NCI-H1436 (cell line): Measurements from ENCODE around the gene EPHB3.

Experiments used
- DNase-seq: peaks from one replicate; lab custom pipeline; 2025; lab: John Stamatoyannopoulos, UW

Gene EPHB3

DNA sequence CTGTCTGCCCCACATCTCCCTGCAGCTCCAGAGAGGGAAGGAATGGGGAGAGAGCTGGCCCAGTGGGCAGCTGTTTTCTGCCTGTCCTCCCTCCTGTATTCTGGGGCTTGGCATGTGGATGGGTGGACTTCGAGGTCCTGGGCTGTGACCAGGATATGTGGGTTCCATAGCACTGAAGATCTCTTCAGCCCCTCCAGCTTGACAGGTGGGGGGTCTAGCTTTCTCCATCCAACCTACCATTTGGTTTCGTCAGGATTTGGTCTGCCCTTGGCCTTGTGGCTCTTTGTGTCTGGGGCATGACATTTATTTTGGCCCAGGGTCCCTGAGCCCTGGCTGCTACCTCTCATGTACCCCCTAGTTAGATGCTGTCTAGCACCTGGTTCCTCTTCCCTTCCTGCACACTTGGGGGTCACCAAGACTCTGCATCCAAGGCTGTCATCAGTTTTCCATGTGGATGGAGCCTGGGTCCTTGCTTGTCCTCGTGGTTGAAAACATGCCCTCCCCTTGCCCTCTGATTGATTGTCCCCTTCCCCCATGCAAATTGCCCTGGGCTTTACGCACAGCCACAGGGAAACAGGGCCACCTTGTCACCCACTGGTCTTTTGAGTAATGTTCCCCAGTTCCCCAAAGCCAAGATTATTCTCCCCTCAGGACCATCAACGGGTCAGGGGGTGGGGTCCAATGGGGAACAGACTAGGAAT lies 3.2 kb downstream of the EPHB3 start:
- DNase-seq, result no peak

DNA sequence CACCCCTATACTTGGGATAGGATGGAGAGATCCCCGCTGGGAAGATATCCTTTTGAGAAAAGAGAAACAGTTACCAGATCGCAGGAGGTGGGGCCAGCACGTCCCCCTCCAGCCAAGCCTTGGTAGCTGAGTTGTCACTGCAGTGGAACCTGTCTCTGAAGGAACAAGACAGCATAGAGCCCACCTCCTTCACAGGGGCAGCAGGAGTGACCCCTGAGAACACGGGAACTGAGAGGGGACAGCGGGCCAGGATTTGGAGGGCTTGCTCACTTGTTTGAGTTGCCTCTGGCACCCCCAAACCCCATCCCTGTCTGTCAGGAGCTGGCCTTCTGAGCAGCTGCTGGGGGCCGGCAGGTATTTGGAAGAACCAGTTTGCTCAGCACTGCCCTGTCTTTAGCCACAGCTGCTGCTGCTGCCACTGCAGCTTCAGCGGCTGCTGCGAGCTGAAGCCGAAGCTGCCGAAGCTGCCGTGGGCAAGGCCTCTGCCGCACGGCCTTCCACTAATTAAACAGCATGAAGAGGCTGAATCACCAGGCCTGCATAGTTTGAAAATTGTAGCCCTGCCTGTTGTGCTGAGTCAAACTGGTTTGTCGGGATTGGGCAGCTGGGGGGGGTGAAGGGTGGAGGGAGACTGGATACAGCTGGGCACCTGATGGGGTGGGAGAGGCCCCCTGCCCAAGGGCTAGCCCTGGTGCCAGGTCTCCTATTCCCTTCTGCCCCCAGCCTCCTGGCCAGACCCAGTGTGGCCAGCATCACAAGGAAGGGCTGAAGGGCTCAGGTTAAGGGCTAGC lies 4.0 kb downstream of the EPHB3 start:
- DNase-seq, result peak; percentile 10

DNA sequence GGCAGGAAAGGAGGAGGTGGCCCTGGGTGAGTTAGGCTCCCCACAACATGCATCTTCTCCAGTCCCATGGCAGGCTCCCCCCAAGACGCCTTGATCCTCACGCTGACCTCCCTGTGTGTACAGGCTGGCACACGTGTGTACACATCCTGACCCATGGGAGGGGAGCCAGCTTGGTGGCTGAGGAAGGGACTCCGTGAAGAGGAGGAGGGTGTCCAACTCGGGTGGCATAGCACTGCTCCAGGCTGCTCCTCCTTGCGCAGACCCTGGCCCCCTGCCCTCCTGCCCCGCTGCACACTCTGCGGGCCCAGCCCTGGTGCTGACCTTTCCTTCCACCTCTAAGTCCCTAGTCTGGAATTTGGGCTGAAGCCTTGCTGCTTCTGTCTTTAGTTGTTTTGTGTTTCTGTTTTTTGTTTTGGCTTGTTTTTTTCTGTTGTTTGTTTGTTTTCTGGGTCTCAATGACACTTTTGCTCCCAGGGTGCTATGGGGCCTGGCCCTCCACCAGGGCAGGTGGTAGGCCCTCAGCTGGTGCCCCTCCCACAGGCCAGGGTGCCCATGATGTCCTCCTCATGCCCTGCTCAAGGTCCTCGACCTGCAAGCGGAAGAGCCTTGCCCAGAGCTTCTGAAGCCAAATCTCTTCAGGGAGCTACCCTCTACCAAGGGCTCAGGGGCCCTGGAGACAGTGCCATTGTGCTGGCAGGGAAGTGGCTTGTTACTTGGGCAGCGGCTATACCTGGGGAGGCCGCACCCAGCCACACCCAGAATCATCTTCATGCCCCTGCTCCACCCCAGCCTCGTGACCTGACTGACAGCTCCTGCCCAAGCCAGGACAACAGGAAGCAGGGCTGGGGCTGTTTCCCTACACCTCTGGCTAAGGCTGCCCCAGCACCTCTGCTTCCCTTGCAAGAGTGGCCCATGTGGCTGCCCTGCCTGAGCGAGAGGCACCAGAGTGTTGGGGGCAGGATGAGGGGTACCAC lies 5.1 kb downstream of the EPHB3 start:
- no peak for DNase-seq

DNA sequence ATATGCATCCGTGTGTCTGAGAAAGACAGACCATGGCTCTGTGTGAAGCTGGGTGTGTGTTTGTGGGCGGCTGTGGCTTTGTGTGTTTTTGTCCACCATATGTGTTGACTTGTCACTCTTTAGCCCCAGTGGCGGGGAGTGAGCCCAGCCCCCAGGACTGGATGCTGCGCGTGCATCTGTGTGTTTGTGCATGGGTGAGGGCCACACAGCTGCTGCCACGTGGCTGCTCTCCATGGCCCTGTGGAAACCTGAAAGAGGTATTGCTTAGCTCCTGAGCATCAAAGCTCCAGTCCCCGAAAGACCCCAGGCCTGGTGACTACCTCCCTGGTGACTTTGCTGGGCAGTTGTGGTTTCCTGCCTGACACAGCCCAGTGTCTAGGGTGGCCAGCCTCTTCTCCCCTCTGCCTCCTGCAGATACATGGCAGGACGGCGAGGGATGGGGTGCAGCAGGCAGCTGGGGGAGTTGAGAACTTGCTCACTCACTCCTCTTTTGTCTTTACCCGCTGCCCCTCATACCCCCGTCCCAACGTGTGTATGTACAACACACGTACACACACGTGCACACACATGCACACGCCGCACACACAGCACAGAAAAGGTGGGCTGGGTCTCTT lies 6.5 kb downstream of the EPHB3 start:
- DNase-seq, result no peak

DNA sequence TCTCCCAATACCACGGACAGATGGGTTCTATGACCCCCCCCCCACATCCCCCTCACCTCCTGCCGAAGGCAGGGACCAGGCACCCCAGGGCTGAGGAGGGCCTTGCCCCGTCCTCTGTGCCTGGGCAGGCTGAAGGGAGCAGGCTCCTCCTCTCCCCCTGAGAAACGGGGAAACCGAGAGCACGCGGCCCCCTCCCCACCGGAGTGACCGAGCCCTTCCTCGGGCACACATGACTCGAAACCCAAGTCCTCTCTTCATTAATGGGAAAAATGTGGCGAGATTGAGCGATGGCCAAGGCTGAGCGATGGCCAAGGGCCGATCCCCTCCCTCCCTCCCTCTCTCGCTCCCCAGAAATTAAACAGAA lies 7.0 kb downstream of the EPHB3 start:
- DNase-seq, result no peak

DNA sequence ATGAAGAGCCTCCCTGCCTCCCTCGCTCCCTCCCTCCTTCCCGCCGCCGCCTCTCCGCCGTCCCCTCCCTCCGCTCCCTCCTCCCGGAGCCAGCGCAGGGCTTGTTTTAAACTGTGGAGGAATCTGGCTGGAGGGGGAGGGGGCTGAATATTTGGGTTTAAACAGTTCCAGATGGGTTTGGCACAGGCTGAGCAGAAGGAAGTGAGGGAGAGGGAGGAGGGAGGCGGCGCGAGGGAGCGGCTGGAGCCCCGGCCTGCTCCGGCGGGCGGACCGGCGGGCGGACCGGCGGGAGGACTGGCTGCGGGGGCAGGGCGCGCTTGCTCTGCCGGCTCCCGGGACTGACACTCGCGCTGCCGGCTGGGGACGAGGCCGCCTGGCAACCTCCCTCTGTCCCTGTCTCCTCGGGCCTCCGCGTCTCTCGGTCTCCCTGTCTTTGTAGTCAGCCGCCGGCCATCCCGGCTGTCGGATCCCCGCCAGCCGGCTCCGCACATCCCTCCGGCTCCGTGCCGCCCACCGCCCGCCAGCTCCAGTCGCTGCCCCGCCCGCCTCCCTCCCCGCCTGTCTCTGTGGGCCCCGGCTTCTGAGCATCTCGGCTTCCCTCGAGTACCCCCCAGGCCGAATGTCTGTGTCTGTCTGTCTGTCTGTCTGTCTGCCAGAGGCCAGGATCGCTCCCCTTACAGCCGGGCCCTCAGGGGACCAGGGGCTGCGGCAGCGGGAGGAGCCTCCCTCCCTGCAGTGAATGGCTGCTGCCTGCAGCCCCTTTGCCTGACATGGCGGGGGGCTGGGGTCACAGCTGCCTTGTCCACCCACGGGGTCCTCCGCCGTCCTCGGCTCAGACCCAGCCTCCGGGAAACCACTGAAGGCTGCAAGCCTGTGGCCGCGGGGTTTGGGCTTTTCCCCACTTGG lies 7.6 kb downstream of the EPHB3 start:
- DNase-seq, result peak; percentile 21

DNA sequence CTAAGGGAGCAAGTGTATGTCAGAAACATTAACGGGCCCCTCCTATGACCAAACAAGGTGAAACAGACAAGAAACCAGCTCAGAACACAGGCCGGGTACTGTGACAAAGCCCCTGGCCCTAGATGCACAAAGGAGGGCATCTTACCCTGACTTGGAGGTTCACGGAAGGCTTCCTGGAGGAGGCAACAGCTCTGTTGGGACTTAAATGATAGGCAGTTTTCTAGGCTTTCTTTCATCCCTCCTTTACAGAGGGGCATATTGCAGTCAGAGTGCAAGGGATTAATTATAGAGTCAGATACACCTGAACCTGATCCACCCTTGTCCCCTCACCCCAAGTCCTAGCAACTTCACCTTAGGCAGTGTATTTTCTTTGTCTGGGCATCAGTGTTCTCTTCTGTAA lies 8.4 kb downstream of the EPHB3 start:
- DNase-seq, result no peak

DNA sequence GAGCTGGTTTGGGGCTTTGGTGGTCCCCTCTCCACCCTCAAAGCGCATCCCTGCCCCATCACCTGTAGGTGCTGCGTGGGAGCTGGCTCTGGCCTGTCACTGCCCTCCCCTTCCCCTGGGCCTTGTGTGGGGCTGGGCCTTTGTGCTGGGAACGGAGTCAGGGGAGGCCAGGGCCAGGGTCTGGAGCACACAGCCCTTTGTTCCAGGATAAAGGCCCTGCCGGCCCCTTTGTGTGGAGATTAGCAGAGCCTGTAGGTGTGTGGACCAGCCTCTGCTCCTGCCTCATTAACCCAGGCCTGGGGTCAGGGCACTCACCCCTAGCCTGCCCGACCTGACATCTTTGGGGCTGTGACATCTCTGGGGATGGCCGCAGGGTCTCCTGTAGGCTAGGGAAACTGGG lies 8.9 kb downstream of the EPHB3 start:
- no peak for DNase-seq

DNA sequence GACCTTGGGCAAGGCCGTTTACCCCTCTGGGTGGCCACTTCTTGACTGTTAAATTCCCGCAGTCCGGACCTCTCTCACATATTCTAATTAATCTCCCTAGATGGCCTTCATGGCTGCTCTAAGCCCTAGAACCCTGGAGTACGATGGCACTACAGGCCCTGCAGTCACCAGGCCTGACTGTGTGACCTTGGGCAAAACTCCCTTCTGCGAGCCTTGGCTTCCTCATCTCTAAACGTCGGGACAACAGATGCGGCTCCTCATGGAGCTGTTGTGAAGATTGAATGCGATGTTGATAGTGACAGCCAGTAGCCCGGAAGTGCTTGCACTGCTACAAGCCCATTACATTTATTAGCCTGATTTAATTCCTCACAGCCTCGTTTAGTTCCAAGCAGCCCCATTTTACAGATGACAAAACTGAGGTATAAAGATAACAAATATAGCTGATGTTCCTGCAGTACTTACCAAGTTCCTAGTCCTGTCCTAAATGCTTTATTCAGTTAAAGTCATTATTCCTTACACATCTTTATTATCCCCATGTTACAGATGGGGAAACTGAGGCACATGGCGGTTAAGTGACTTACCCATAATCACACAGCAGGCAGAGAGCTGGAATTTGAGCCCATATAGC lies 10.3 kb downstream of the EPHB3 start:
- no peak for DNase-seq

DNA sequence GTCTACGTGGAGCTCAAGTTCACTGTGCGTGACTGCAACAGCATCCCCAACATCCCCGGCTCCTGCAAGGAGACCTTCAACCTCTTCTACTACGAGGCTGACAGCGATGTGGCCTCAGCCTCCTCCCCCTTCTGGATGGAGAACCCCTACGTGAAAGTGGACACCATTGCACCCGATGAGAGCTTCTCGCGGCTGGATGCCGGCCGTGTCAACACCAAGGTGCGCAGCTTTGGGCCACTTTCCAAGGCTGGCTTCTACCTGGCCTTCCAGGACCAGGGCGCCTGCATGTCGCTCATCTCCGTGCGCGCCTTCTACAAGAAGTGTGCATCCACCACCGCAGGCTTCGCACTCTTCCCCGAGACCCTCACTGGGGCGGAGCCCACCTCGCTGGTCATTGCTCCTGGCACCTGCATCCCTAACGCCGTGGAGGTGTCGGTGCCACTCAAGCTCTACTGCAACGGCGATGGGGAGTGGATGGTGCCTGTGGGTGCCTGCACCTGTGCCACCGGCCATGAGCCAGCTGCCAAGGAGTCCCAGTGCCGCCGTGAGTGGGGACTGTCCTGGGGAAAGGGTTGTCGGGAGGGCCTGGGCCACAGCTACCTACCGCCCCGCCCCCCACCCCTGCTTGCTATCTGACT lies 11.2 kb downstream of the EPHB3 start:
- DNase-seq, result no peak

DNA sequence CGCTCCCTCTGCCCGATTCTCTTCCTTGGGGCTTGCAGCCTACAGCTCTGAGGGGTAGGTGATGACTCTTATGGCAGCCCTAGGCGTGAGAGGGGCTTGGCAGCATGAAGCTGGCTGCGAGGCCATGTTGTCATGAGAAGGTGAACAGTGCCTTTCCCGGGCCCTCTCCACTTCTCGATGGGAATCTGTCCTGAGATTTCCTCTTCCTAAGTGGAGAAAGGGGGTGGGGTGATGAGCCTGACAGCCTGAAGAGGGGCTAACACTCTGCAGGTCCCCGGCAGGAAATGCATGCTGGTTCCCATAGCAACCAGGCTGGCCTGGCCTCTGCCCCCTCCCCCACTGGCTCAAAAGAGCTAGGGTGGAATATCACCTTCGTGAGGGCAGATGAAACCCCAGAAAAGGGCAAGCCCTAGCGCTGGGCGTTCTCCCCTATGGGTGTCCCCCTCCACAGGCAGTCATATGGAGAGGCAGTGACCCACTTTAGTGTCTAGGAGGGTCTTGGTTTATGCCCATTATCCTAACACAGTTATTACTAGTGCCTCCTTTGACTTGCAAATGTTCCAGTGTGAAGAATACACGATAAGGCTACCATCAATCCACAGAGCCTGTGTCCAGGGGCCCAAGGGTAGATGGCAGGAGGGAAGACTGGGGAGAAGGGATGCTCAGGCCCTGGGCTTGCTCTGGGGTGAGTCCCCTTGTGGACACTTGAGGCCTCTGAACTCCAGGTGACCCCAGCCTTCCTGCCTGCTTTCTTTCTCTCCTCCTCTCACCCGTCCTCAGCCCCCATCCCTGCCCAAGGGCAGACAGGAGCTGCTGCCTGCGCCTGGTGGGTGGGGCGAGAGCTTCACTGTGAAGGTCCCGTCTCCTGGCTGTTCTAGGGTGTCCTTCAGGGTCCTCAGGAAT lies 13.2 kb downstream of the EPHB3 start:
- peak; percentile 15 for DNase-seq

DNA sequence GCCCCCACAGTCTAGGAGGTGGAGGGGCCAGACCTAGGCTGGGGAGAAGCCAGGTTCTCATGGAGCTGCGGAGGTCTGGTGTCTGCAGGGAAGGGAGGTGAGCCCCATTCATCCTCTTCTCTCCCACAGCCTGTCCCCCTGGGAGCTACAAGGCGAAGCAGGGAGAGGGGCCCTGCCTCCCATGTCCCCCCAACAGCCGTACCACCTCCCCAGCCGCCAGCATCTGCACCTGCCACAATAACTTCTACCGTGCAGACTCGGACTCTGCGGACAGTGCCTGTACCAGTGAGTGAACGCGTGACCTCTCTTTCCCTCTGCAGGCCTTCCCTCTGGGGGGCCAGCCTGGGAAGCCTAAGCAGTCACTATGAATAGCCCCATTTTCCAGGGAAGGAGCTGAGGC lies 14.1 kb downstream of the EPHB3 start:
- no peak for DNase-seq

DNA sequence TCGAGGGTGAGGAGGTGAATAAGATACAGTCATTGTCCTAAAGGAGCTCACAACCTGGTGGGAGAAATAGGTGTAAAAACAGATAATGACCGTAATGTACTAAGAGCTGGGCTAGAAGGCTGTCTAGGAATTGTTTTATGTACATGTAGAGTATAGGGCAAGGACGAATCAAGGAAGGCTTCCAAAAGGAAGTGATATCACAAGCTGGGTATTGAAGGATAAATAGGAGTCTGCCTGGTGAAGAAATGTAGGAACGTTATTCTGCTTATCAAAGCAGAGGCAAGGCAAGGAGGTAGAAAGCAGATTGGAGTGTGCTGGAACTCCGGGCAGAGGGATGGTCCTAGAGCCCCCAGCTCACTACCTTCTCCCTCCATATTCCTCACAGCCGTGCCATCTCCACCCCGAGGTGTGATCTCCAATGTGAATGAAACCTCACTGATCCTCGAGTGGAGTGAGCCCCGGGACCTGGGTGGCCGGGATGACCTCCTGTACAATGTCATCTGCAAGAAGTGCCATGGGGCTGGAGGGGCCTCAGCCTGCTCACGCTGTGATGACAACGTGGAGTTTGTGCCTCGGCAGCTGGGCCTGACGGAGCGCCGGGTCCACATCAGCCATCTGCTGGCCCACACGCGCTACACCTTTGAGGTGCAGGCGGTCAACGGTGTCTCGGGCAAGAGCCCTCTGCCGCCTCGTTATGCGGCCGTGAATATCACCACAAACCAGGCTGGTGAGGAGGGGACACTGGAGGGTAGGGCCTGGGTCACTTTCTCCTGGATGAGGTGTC lies 15.1 kb downstream of the EPHB3 start:
- no peak for DNase-seq

DNA sequence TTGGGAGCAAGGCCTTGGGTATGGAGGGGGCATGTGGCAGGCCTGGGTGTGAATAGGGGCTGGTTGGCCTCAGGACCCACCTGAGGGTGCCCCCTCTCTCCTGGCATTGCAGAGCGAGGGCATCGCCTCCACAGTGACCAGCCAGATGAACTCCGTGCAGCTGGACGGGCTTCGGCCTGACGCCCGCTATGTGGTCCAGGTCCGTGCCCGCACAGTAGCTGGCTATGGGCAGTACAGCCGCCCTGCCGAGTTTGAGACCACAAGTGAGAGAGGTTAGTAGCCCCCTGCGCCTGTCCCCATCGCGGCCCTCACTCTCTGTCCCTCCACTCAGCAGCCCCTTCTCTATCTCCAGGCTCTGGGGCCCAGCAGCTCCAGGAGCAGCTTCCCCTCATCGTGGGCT lies 16.0 kb downstream of the EPHB3 start:
- DNase-seq, result no peak

DNA sequence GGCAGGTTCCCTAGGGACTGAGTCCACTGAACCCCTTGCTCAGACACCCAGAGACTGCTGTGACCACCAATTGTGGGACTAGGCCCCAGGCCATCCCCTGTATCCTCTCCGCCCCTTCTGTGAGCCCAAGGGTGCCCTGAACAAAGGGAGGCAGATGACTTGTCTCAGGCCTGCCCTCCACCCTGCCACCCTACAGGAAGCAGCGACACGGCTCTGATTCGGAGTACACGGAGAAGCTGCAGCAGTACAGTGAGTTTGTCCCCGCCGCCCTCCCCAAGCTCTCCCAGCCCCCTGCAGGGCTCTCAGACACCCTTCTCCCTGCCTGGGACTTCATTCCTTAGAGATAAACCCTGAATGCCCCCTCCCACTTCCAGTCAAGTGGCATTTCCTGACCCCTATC lies 16.6 kb downstream of the EPHB3 start:
- DNase-seq, result no peak

DNA sequence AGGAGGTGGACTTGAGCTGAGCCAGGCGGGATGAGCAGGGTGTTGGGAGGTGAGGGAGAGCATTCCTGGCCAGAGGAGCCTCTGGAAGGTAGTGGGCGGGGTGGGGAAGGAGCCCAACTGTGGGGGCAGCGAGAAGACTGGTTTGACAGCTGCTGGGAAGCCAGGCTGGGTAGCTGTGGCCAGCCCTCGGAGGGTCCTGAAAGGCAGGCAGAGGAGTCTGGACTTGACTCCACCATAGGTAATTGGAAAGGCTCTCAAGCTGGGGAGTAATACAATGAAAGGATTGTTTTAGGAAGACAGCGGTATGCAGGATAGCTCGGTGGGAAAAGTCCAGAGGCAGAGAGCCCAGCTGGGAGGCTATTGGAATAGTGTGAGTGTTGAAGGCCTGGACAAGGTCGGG lies 17.2 kb downstream of the EPHB3 start:
- DNase-seq, result no peak

DNA sequence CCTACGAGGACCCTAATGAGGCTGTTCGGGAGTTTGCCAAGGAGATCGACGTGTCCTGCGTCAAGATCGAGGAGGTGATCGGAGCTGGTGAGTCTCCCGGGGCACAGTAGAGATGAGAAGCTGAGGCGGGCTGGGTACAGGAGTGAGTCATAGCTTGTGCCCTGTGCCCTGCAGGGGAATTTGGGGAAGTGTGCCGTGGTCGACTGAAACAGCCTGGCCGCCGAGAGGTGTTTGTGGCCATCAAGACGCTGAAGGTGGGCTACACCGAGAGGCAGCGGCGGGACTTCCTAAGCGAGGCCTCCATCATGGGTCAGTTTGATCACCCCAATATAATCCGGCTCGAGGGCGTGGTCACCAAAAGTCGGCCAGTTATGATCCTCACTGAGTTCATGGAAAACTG lies 17.9 kb downstream of the EPHB3 start:
- no peak for DNase-seq

DNA sequence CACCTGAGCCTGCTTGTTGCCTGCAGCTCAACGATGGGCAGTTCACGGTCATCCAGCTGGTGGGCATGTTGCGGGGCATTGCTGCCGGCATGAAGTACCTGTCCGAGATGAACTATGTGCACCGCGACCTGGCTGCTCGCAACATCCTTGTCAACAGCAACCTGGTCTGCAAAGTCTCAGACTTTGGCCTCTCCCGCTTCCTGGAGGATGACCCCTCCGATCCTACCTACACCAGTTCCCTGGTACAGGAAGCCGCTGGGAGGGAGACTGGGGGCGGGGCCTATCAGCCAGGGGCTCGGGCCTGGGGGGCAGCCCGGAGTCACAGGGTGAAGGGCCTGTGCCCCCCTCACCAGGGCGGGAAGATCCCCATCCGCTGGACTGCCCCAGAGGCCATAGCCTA lies 18.8 kb downstream of the EPHB3 start:
- no peak for DNase-seq
